ENCODE data around the gene COL10A1. TPM values are rescaled to one million over a fixed set of nuclear protein-coding genes. Genes with fewer than 3 reads are reported as not detected.

The COL10A1 gene
- total RNA-seq, 1 donor from 2014 or later = not detected

DNA sequence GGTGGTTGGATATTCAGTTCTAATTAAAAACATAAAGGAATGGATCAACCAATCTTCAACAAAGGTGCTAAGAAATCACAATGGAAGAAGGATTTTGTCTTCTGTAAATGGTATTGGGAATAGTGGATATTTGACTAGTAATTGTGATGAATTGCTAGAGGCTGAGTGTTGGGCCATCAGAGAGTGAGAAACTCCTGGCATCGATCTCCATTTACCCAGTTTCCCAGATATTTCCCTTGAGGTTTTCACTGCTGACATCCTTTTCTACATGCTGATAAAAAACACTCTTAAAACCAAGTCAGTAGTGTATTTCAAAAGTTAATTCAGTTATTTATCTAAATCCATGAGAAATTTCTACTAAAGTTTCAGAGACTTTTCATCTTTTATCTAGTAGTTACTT is 40.4 kb upstream of the COL10A1 start:
- DNase-seq (ENCODE audit: low read depth) = no peak
- no peak for TF ChIP-seq CTCF (IDR thresholded peaks at IDR 0.05; ENCODE audit: insufficient read depth, low read length, poor library complexity, severe bottlenecking)
- Histone ChIP-seq H3K4me3 (ENCODE audit: low read depth, low read length) (no peak overlapping the region), H3K27me3 (ENCODE audit: control insufficient read depth, insufficient read depth, low read length) (no peaks in the 10 kb centered on the region), H3K36me3 (ENCODE audit: control insufficient read depth, insufficient read depth, low read length) (no peaks in the 10 kb centered on the region)

GRCh38 chr6:116165596-116165995 is 39.7 kb upstream of the COL10A1 start:
- no peak for DNase-seq (ENCODE audit: low read depth)
- Histone ChIP-seq H3K27me3 (ENCODE audit: control insufficient read depth, insufficient read depth, low read length) (no peaks in the 10 kb centered on the region), H3K36me3 (ENCODE audit: control insufficient read depth, insufficient read depth, low read length) (no peaks in the 10 kb centered on the region), H3K4me3 (ENCODE audit: low read depth, low read length) (no peak overlapping the region)
- TF ChIP-seq CTCF (IDR thresholded peaks at IDR 0.05; ENCODE audit: insufficient read depth, low read length, poor library complexity, severe bottlenecking) = no peak

GRCh38 chr6:116159782-116160524 is 34.0 kb upstream of the COL10A1 start:
- no peak for DNase-seq (ENCODE audit: low read depth)
- no peak for TF ChIP-seq CTCF (IDR thresholded peaks at IDR 0.05; ENCODE audit: insufficient read depth, low read length, poor library complexity, severe bottlenecking)
- no peaks in the 10 kb centered on the region for H3K27me3 ChIP-seq (ENCODE audit: control insufficient read depth, insufficient read depth, low read length)
- no peak overlapping the region for H3K4me3 ChIP-seq (ENCODE audit: low read depth, low read length)
- H3K36me3 ChIP-seq (ENCODE audit: control insufficient read depth, insufficient read depth, low read length) = no peaks in the 10 kb centered on the region

DNA sequence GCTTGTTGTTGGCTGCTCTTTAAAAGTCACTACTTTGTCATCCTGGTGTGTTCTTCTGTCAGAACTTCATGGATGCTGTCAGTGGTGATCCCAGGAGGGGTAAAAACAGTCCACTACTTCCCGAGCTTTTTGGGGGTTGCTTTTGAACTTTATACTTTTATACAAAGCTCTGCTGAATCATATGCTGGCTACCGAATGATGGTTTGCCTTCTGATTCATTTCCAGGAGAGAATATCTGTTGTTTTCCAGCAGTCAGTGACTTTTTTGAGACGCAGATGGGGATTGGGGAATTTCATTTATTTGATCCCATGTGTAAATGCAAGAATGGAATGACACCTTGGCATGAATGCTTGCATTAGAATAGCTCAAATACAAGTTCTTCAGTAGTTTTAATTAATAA is 32.7 kb upstream of the COL10A1 start:
- no peak for DNase-seq (ENCODE audit: low read depth)
- no peak overlapping the region for H3K4me3 ChIP-seq (ENCODE audit: low read depth, low read length)
- TF ChIP-seq CTCF (IDR thresholded peaks at IDR 0.05; ENCODE audit: insufficient read depth, low read length, poor library complexity, severe bottlenecking) = no peak
- no peaks in the 10 kb centered on the region for H3K27me3 ChIP-seq (ENCODE audit: control insufficient read depth, insufficient read depth, low read length)
- H3K36me3 ChIP-seq (ENCODE audit: control insufficient read depth, insufficient read depth, low read length) = no peaks in the 10 kb centered on the region

GRCh38 chr6:116157391-116157790 is 31.5 kb upstream of the COL10A1 start:
- Histone ChIP-seq H3K27me3 (ENCODE audit: control insufficient read depth, insufficient read depth, low read length) (no peaks in the 10 kb centered on the region), H3K4me3 (ENCODE audit: low read depth, low read length) (no peak overlapping the region), H3K36me3 (ENCODE audit: control insufficient read depth, insufficient read depth, low read length) (no peaks in the 10 kb centered on the region)
- DNase-seq (ENCODE audit: low read depth) = no peak
- no peak for TF ChIP-seq CTCF (IDR thresholded peaks at IDR 0.05; ENCODE audit: insufficient read depth, low read length, poor library complexity, severe bottlenecking)

Measured in kidney epithelial cell (primary cell).